GM19351 (cell line): ENCODE measurements around the gene PDSS2.
"Not testable (repeated sequence)": the region's sequence is repeated elsewhere in the genome, so short reads cannot be mapped to it uniquely, and the experiment has no call there.

Source experiments
- ATAC-seq: cut with Tn5 transposase; IDR thresholded peaks from one replicate; pipeline ENCODE4 v1.9.1; 2021; ENCODE audit warnings: mild to moderate bottlenecking, moderate library complexity; ENCODE audit not compliant: unreplicated experiment

The PDSS2 gene

DNA sequence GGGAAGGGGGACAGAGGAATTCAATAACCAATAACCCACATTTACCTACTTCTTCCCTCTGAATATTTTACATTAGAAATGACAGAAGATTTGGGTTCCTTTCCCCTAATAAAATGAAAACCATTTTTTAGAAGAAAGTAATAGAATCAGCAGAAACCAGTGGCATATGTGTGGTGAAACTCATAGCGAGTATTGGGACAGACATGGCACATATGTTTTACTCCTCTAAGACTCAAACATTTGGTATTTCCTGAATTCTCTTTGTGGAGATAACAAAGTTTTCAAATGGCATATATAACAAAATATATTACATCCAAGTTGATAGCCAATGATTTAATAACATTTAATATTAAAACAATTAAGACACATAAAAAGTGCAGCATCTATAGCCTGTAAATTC lies 331.2 kb downstream of the PDSS2 start:
- ATAC-seq = no peak

DNA sequence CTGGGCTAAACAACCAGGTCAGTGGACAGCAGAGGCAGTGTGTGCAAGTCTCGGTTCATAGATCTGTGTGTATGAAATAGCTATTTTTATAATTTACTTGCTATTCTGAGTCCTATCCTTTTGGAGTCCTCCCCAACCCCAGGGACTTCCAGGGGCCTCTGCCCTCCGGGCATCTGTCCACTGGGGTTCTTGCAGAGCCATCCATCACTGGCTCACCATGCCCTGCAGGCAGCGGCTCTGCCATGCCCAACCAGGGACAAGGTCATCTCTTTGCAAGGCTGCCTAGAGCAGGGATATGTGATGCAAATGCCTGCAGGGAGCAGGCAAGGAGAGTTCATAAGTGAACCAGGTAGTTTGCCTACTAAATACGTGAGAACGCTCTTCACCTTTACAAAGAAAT lies 333.6 kb downstream of the PDSS2 start:
- no peak for ATAC-seq

DNA sequence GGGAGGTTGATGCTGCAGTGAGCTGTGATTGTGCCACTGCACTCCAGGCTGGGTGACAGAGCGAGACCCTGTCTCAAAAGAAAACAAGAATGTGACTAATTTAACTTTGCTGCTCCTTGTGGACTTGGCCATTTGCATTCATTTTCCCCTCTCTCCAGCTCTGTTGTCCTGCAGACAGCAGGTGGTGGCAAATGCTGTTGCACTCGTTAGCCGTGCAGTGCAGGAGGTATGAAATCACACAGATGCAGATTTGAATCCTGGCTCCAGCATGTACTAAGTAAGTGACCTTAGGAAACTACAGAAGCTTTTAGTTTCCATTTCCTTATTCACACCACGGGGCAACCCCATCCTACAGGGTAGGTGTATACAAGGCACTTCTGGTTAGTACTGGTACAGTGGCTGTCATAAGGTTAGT lies 334.4 kb downstream of the PDSS2 start:
- ATAC-seq = peak; percentile 69

DNA sequence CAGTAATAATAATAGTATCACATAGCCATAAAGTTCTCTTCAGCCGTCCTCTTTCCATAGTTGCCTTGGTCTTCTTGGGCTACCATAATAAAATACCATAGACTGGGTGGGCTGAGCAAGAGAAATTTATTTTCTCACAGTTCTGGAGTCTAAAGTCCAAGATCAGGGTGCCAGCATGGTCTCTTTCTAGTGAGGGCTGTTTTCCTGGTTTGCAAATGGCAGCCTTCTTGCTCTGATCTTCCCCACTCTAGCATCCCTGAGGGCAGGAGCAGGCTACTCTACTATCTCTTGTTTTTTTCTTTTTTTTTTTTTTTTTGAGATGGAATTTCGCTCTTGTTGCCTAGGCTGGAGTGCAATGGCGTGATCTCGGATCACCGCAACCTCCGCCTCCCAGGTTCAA lies 335.9 kb downstream of the PDSS2 start:
- ATAC-seq = no peak

DNA sequence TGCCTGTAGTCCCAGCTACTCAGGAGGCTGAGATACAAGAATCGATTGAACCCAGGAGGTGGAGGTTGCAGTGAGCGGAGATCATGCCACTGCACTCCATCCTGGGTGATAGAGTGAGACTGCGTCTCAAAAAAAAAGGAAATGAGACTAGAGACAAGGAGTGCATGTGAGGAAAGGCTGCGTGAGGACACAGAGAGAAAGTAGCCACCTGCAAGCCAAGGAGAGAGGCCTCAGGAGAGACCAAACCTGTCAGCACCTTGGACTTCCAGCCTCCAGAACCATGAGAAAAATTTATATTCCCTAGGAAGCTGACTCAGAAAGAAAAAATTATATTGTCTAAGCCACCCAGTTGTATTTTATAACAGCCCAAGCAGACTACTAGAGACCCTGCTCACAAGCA lies 336.6 kb downstream of the PDSS2 start:
- no peak for ATAC-seq

DNA sequence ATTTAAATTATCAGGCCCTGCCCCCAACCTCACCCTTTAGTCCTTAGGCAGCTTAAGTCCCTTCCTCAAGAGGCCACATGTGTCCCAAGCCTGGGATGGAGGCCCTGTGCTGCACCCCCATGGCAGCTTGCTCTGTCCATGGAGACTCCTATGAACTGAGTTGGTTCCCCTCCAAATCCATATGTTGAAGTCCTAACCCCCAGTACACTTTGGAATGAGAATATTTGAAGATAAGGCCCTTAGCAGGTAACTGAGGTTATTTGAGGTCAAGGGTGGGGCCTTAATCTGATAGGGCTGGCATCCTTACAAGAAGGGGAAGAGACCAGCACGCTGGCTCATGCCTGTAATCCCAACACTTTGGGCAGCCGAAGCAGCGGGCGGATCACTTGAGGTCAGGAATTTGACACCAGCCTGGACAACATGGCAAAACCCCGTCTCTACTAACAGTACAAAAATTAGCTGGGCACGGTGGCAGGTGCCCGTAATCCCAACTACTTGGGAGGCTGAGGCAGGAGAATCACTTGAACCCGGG lies 337.3 kb downstream of the PDSS2 start:
- ATAC-seq = no peak

DNA sequence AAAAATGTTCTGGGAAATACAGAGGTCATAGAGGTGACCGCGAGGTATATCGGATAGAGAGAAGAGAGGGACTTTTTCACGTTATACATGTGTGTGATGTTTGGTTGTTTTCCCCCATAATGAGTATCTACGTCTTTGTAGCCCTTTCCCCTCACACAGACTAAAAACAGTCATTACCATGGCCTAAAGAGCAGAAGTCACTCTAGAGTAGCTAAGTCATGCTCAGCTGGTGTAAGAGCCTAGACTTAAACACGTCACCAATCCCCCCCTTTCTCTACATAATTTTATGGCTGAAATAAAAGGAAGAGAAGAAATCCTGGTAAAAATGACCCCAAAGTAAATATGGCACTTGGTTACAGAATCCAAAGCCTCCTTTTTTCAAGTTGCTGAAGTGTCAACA lies 338.1 kb downstream of the PDSS2 start:
- no peak for ATAC-seq

DNA sequence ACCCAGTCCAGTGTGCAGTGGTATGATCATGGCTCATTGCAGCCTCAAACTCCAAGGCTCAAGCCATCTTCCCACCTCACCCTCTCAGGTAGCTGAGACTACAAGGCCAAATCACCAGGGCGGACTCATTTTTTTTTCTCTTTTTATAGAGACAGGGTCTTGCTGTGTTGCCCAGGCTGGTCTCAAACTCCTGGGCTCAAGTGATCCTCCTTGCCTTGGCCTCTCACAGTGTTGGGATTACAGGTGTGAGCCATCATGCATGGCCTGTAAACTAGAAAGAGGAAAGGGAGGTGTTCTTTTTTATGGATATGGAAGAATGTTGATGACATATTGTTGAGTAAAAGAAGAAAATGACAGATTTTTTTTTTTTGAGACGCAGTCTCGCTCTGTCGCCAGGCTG lies 339.0 kb downstream of the PDSS2 start:
- ATAC-seq = no peak

DNA sequence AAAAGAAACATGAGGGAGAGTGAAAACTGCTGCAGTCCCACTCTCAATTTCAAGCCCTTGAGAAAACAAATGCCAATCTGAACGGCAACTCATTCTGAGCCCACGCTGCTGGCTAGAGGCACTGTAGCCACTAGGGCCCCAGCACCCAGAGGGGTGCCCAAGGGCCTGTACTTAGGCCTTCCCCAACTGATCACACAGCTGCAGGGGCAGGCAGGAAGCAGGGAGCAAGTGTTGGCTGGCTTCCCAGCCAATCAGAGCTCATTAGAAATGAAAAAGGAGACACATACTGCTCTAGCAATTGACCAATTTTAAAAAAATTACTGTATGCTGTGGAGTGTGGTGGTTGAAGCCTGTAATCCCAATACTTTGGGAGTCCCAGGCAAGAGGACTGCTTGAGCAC lies 340.4 kb downstream of the PDSS2 start:
- ATAC-seq = no peak

DNA sequence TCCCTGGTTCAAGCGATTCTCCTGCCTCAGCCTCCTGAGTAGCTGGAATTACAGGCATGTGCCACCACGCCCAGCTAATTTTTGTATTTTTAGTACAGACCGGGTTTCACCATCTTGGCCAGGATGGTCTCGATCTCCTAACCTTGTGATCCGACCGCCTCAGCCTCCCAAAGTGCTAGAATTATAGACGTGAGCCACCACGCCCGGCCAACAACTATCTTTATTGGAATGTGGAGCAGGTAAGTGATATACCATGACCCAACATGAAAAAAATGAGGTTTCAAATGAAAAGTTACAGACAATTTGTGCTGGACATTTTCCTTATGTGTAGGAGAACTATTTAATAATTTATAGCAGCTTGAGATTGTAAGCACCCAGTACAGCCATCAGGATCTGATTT lies 340.8 kb downstream of the PDSS2 start:
- not testable (repeated sequence) for ATAC-seq

DNA sequence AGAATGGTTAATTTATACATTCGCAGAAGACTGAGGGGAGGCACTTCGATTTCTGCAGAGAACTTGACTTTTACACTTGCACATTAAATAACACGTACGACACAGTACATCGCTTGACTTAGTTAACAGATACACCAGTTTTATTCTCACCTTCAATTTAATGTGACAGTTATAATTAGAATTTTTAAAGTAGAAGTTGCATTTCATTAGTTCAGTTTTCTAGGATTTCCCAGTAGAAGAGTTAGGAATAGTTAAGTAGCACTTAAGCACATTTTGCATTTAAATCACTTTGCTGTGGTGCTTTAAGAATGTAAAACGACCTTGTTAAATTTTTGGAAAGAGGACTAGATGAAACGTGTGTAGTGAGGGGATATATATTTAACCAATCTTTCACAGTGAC lies 342.4 kb downstream of the PDSS2 start:
- ATAC-seq = no peak

DNA sequence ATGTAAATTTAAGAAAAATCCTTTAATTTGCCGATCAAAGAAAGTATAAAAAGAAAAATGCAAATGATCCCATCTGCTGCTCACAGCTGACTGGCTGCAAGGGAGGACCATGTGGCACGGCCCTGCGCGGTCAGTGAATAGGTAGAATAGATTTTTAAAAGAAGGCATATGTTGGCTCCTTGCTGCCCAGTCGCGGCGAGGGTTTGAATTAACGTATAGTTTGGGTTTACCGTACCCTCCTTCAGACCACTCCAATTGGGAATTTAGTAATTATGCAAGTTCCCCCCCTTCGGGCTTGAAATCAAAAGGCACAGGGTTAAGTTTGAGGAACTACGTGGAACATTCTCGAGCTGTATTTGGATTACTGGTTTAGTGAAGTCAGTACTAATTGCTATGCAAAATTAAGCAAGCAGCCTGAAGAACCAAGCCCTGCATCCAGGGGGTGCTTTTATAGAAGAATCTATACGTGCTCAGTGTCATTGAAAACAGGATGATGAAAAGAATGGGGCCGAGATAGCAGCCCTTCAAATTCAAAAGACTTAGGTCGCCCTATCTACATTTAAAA lies 343.0 kb downstream of the PDSS2 start:
- peak; percentile 28 for ATAC-seq

DNA sequence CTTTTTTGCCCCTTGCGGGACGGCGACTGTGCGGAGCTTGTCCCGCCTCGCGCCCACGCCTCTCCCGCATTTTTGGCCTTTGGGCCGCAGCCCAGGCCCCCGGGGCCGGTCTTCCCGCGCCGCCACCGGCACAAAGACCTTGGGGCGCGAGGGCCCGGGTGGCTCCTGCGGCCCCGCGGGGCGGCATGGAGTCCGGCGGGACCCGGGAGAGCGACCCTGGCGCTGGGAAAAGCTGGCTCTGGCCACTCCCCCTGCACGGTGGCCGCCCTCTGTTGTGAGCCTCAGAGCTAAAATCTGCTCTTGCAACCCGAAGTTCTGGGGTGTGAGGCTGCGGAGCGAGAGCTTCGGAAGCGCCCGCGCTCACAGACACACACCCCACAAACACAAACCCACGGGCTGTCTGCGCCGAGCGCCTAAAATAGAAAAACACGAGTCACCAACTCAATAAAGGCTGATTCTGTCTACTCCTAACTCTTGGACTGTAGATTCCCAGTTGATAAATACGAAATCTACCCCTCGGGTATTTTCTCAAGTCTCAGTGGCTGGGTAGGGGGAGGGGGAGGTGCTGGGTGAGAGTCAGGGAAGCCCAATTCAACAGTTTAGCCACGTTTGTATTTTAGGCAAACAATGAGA lies 343.6 kb downstream of the PDSS2 start:
- ATAC-seq = no peak

DNA sequence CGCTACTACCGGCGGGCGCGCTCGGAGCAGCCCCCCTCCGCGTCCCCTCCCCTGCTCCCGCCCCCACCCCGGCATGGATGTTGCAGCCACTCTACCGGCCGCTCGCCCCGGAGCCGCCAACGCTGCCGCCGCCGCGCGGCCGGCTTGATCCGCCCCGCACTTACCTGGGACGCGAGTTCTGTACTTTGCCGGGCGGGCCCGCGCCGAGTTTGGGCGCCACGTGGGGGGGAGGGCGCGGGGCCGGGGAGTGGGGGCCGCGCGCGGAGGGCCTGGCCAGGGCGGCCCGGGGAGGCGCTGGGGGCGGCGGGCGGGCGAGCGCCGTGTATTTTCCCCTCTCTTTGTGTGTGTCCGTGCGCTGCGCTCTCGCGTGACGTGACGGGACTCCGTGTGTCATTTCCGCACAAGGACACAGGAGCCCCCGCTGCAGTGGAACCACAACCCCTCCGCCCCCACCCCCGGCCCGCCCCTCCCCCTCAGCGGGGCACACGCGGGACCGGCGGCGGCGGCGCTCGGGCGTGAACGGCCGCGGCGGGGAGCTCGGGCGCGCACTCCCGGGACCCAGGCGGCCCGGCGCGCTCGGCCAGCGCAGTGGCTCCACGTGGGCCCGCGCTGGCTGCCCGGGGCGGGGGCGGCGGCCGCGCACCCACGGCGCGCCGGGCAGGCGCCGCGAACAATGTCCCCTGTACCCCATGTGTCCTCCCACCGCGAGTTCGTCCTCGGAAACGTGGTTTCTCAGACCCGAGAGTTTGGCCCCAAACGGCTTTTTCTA lies 344.3 kb downstream of the PDSS2 start, which contains the start of gene BEND3:
Gene BEND3, minus strand, starts transcription at position 590 of the 769 bp plus-strand sequence. CDS start 16,230 bp downstream, outside the sequence.
- peak; percentile 20 for ATAC-seq

DNA sequence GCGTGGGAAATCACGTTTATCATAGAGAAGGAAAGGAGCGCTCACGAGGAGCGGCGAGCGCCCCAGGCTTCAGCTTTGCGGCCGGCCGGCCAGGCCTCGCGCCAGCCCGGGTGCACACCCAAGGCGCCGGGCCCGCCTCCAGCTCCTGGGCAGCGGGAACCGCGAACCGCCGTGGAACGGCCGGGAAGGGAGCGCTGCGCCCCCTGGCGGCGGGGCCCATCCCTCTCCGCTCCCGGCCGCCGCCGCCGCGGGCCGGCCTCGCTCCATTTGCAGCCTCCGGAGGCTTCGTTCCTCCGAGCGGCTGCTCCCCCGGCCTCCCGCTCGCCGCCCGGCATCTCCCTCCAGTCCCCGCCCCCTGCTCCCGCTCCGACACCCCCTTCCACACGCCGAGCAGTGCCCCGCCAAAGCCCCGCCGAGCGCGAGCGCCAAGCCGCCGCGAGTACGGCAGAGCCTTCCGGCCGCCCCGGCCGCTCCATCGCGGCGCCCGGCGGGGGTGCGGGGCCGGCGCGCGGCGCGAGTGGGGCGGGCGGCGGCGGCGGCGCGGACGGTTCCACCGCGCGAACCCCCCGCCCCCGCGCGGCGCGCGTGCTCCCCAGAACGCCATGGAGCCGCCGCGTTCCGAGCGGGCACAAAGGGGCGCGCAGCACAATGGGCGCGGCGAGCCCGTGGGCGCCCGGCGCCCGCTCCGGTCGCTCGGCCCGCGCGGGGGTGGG lies 345.0 kb downstream of the PDSS2 start:
- ATAC-seq = peak; percentile 59

DNA sequence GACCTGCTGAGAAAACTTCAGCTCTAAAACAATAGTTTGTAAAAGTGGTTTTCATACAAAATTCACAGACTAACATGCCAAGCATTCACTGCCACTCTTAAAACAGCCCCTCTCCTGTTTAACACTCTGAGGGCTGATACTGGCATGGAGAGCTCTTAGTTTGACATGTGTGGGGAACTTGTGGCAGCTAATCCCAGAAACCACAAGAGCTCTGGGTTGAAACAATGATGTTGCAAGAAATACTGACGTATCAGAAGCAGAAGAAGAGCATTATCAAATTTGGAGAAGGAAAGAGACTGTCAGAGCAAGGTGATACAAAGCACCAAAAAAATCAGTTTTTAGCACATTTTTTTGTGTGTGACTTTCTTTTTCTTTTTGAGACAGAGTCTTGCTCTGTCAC lies 349.2 kb downstream of the PDSS2 start:
- no peak for ATAC-seq

DNA sequence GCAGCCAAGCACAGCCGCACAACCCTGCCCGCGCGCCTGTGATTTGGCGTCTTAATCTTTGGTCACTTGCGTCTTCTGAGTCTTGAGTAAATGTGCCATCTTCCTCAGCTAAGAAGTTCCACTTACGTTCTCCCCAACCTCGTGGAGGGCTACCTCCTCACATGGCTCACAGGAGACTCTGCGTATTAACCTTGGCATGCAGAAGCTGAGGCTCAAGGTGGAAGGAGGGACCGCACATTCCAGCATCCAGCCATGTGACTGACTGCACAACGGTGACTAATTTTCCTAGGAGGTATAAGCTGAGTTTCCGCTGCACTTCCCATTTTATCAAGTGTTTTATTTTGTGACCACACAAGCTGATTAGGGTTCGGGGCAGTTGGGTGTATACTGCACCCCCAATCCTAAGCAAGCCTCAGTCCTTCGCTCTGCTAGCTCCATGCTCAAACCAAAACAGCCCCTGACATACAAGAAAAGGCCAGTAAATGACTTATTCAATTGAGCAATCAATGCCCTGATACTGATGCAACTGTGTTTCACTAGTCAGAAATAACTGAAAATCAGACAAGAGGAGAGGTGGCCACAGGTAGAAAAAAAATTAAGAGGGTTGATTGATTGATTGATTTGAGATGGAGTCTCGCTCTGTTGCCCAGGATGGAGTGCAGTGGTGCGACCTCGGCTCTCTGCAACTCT lies 351.0 kb downstream of the PDSS2 start:
- no peak for ATAC-seq

DNA sequence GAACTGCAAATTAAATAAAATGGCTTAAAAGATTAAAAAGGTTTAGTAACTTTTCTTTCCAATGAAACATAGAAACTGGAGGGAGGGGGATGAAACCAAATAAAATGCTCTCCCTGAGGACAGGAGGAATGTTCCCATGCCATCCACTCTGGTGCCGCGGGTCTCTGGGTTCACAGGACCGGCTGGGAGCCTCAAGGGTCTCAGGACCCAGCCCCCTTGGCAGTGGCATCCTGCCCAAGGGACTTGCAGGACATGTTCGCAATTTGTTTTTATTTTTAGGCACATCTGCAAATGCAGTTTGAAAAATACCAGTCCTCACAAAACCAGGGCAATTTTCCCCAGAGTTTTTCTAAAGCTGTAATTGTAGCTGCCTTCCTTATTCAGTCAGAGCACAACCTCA lies 351.6 kb downstream of the PDSS2 start:
- no peak for ATAC-seq

DNA sequence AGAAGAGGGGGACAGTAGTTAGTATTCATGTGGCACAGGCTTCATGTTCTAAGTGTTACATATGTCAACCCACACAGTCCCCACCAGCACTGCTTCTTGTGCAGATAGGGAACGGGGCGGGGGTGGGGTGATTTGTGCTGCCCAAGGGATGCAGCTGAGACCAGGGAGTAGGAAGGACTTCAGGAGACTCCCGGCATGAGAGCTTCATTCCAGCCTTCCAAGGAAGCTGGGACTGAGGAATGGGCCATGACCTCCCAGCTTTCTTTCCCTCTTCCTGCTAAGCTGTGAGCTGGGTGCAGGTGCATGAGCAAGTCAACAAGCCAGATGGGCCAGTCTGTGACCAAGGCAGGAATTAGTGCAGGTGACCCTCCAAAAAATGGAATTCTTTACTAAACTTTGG lies 353.2 kb downstream of the PDSS2 start:
- ATAC-seq = no peak

DNA sequence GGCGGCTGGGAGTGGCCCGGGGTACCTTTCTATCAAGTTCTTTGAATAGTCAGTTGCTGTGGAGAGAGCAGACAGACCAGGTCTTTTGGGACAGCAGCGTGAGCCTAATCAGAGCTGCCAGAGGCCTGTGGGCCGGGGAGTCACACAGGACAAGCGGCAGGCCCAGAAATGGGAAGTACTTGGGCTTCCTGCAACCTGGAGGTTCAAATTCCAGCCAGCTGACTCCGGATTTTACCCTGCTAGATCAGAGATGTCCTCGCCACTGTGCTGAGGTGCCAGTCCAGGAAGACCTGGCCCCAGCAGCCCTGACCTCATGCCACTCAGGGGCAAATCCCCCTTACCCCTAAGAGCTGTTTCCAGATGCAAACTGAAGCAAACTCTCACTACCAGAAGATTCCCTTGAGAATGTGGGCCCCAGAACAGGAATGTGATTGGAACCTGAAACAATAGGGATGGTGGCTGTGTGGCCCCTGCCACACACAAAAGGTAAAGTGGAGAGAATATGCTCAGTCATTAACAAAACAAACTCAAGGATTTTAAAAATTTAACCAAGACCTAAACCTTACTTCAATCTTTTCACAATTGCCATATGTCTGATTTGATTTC lies 353.8 kb downstream of the PDSS2 start:
- ATAC-seq = no peak
